ENCODE data around the gene UGT1A5.

Gene UGT1A5

DNA sequence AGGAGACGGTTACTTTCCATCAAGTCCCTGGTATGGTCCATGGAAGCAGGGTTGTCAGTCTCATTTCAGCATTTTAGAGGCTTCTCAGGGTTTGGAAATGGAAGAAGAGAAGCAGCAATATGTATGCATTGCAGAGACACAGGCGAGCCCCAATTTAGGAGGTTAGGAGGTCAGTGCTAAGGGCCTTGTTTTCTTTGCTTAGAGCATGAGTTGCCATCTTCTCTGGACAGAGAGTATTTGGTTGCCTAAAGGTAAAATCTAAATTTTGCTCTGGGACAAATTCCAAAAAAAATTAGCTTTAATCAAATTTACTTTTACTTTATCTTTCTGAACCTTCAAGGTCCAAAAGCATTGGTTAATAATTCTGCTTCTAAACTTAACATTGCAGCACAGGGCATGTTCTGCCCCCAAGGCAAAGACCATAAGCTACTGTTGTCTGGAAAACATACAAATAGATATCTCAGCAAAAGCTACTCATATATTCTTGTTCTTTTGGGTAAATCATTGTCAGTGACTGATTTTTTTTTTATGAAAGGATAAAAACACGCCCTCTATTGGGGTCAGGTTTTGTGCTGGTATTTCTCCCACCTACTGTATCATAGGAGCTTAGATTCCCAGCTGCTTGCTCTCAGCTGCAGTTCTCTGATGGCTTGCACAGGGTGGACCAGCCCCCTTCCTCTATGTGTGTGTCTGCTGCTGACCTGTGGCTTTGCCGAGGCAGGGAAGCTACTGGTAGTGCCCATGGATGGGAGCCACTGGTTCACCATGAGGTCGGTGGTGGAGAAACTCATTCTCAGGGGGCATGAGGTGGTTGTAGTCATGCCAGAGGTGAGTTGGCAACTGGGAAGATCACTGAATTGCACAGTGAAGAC lies 41.2 kb upstream of the UGT1A5 start, which contains the start of gene UGT1A9:
TSS of gene UGT1A9 (plus strand) at position 609 of the 872 bp plus-strand sequence. CDS start at position 646, 37 bp downstream.
- H3K9ac ChIP-seq (ENCODE audit: low read length): no peak within 1 kb of the TSS
- no peaks in the 10 kb centered on the region for H3K9me3 ChIP-seq (ENCODE audit: insufficient read depth, low read length)
- H3K36me3 ChIP-seq (ENCODE audit: low read length): no peaks in the 10 kb centered on the region
- H3K27ac ChIP-seq (ENCODE audit: low read depth, low read length): no peak within 1 kb of the TSS
- no peak for TF ChIP-seq EZH2phosphoT487 (conservative IDR thresholded peaks at IDR 0.05; ENCODE audit: low read length)
- TF ChIP-seq, protein P1, sequence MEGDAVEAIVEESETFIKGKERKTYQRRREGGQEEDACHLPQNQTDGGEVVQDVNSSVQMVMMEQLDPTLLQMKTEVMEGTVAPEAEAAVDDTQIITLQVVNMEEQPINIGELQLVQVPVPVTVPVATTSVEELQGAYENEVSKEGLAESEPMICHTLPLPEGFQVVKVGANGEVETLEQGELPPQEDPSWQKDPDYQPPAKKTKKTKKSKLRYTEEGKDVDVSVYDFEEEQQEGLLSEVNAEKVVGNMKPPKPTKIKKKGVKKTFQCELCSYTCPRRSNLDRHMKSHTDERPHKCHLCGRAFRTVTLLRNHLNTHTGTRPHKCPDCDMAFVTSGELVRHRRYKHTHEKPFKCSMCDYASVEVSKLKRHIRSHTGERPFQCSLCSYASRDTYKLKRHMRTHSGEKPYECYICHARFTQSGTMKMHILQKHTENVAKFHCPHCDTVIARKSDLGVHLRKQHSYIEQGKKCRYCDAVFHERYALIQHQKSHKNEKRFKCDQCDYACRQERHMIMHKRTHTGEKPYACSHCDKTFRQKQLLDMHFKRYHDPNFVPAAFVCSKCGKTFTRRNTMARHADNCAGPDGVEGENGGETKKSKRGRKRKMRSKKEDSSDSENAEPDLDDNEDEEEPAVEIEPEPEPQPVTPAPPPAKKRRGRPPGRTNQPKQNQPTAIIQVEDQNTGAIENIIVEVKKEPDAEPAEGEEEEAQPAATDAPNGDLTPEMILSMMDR (IDR thresholded peaks at IDR 0.05; ENCODE audit: insufficient read depth, low read length, poor library complexity, severe bottlenecking): no peak
- H2AFZ ChIP-seq (ENCODE audit: low read depth, low read length, severe bottlenecking): no peak within 1 kb of the TSS
- H3K4me2 ChIP-seq (ENCODE audit: low read depth, low read length, poor library complexity, severe bottlenecking): no peak within 1 kb of the TSS
- no peak within 1 kb of the TSS for H3K4me3 ChIP-seq (ENCODE audit: insufficient read depth, low read length, poor library complexity, severe bottlenecking)
- H4K20me1 ChIP-seq (ENCODE audit: low read depth, low read length): no peaks in the 10 kb centered on the region
- H3K79me2 ChIP-seq (ENCODE audit: insufficient read depth, low read length): no peaks in the 10 kb centered on the region
- H3K27me3 ChIP-seq (ENCODE audit: low read length): no peaks in the 10 kb centered on the region
- no peaks in the 10 kb centered on the region for H3K9me2 ChIP-seq (replicated peaks; ENCODE audit: insufficient read depth, low read length)
- H3F3A ChIP-seq (ENCODE audit: insufficient read depth): no peaks in the 10 kb centered on the region

DNA sequence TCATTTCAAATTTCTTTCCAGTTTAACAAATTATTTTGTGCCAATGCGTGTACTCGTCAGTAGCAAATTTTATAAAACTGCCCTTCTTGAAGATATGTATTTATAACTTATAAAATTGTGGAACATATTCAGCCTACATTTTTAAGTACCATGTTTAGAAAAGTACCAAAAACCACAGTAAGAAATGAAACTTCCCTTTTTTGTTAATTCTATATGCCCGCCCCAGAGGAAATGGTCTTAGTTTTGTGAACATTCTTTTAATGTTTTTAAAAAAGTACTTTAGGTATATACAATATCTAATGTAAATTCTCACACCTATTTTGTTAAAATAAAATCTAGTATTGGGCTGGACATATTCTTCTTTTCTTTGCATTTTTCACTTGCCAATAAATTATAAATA lies 39.8 kb upstream of the UGT1A5 start:
- Histone ChIP-seq H3K4me3 (ENCODE audit: insufficient read depth, low read length, poor library complexity, severe bottlenecking) (no peak overlapping the region), H3F3A (ENCODE audit: insufficient read depth) (no peaks in the 10 kb centered on the region), H3K9ac (ENCODE audit: low read length) (no peak overlapping the region), H3K27ac (ENCODE audit: low read depth, low read length) (no peak overlapping the region), H3K27me3 (ENCODE audit: low read length) (no peaks in the 10 kb centered on the region), H3K79me2 (ENCODE audit: insufficient read depth, low read length) (no peaks in the 10 kb centered on the region), H4K20me1 (ENCODE audit: low read depth, low read length) (no peaks in the 10 kb centered on the region), H3K9me3 (ENCODE audit: insufficient read depth, low read length) (no peaks in the 10 kb centered on the region), H3K9me2 (replicated peaks; ENCODE audit: insufficient read depth, low read length) (no peaks in the 10 kb centered on the region), H3K4me2 (ENCODE audit: low read depth, low read length, poor library complexity, severe bottlenecking) (no peak overlapping the region), H3K36me3 (ENCODE audit: low read length) (no peaks in the 10 kb centered on the region), H2AFZ (ENCODE audit: low read depth, low read length, severe bottlenecking) (no peak overlapping the region)
- TF ChIP-seq, protein P1 (IDR thresholded peaks at IDR 0.05; ENCODE audit: insufficient read depth, low read length, poor library complexity, severe bottlenecking): no peak
- no peak for TF ChIP-seq EZH2phosphoT487 (conservative IDR thresholded peaks at IDR 0.05; ENCODE audit: low read length)

DNA sequence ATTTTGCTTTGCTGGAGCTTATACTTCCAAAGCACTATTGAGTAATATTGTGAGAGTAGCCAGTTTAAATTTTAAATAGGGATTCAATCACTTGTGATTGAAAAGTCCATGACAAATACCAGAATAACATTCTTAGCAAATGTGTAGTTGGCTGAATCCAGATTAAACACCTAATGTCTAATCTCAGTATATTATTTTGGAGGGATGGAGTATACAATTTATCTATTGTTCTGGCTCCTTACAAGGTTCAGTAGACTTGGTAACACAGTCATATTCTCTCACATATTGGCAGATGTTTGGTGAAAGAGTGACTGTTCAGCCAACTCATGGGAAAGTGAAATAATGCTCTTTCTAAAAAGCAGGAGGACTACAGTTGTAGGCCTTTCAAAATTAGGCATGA lies 38.8 kb upstream of the UGT1A5 start:
- TF ChIP-seq, protein P1 (IDR thresholded peaks at IDR 0.05; ENCODE audit: insufficient read depth, low read length, poor library complexity, severe bottlenecking): no peak
- TF ChIP-seq EZH2phosphoT487 (conservative IDR thresholded peaks at IDR 0.05; ENCODE audit: low read length): no peak

More for the DNA sequence above, 38.8 kb upstream of the UGT1A5 start:
- H3K27ac ChIP-seq (ENCODE audit: low read depth, low read length): no peak overlapping the region
- no peak overlapping the region for H3K4me2 ChIP-seq (ENCODE audit: low read depth, low read length, poor library complexity, severe bottlenecking)
- H3K9me3 ChIP-seq (ENCODE audit: insufficient read depth, low read length): no peaks in the 10 kb centered on the region
- H3K4me3 ChIP-seq (ENCODE audit: insufficient read depth, low read length, poor library complexity, severe bottlenecking): no peak overlapping the region
- no peak overlapping the region for H3K9ac ChIP-seq (ENCODE audit: low read length)
- H4K20me1 ChIP-seq (ENCODE audit: low read depth, low read length): no peaks in the 10 kb centered on the region
- H3K36me3 ChIP-seq (ENCODE audit: low read length): no peaks in the 10 kb centered on the region
- H3F3A ChIP-seq (ENCODE audit: insufficient read depth): no peaks in the 10 kb centered on the region
- no peaks in the 10 kb centered on the region for H3K27me3 ChIP-seq (ENCODE audit: low read length)
- no peaks in the 10 kb centered on the region for H3K79me2 ChIP-seq (ENCODE audit: insufficient read depth, low read length)
- no peak overlapping the region for H2AFZ ChIP-seq (ENCODE audit: low read depth, low read length, severe bottlenecking)
- H3K9me2 ChIP-seq (replicated peaks; ENCODE audit: insufficient read depth, low read length): no peaks in the 10 kb centered on the region

Measured in SU-DHL-6 (cell line).